NOMO-1 treated with dmso at 0.1 percent for 144 hours (cell line): ENCODE results near the gene ADAMTS12.

Experiments
- DNase-seq: peaks from one replicate; lab custom pipeline; 2025; ENCODE audit not compliant: unreplicated experiment; lab: John Stamatoyannopoulos, UW

The ADAMTS12 gene

GRCh38 chr5:33715661-33716060, 176.1 kb downstream of the ADAMTS12 start:
- no peak for DNase-seq

GRCh38 chr5:33713136-33713765, 178.5 kb downstream of the ADAMTS12 start:
- peak; percentile 57 for DNase-seq

GRCh38 chr5:33712664-33713063, 179.1 kb downstream of the ADAMTS12 start:
- DNase-seq, result no peak

- DNase-seq, result no peak
Measured at GRCh38 chr5:33711094-33711679, 180.6 kb downstream of the ADAMTS12 start.

GRCh38 chr5:33702867-33703266, 188.9 kb downstream of the ADAMTS12 start:
- DNase-seq, result no peak

GRCh38 chr5:33701951-33702350, 189.8 kb downstream of the ADAMTS12 start:
- no peak for DNase-seq

- no peak for DNase-seq
Measured at GRCh38 chr5:33701251-33701650, 190.5 kb downstream of the ADAMTS12 start.

GRCh38 chr5:33696411-33696810, 195.4 kb downstream of the ADAMTS12 start:
- DNase-seq, result no peak

GRCh38 chr5:33692980-33693379, 198.8 kb downstream of the ADAMTS12 start:
- DNase-seq, result no peak

- no peak for DNase-seq
Measured at GRCh38 chr5:33691856-33692255, 199.9 kb downstream of the ADAMTS12 start.

- DNase-seq, result no peak
Measured at GRCh38 chr5:33690374-33691135, 201.2 kb downstream of the ADAMTS12 start.

- DNase-seq, result no peak
Measured at GRCh38 chr5:33688526-33688925, 203.3 kb downstream of the ADAMTS12 start.

GRCh38 chr5:33688066-33688465, 203.7 kb downstream of the ADAMTS12 start:
- no peak for DNase-seq

- DNase-seq, result no peak
Measured at GRCh38 chr5:33685873-33686755, 205.7 kb downstream of the ADAMTS12 start.

GRCh38 chr5:33684496-33685159, 207.2 kb downstream of the ADAMTS12 start:
- no peak for DNase-seq

GRCh38 chr5:33679791-33680190, 212.0 kb downstream of the ADAMTS12 start:
- DNase-seq, result no peak

GRCh38 chr5:33675958-33676464, 215.8 kb downstream of the ADAMTS12 start:
- DNase-seq, result peak; percentile 78

GRCh38 chr5:33671700-33672291, 220.0 kb downstream of the ADAMTS12 start:
- no peak for DNase-seq

GRCh38 chr5:33662722-33663427, 228.9 kb downstream of the ADAMTS12 start:
- DNase-seq, result no peak
